GM18520 (cell line): Measurements from ENCODE around the gene S100A4.

Experiments
- ATAC-seq: cut with Tn5 transposase; IDR thresholded peaks from one replicate; pipeline ENCODE4 v1.9.1; 2021; ENCODE audit not compliant: unreplicated experiment

The S100A4 gene

DNA sequence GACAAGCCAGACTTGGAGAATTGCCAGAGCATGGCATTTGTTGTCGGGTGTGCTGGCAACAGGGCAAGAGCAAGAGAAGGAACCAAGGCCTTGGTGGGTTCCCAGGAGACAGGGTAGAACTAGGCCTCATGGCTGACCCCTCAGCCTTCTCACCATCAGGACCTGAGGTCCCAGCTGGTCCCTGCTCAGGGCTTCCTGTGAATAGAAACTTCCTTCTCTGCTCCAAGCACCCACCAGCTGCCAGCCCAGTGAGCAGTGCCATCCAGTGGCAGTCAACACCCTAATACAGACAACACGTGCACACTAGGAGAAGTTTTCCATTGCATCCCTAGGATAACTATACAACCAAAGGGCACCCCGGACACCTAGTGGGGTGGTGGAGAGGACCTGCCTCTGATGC, 32.6 kb downstream of the S100A4 start:
- no peak for ATAC-seq

DNA sequence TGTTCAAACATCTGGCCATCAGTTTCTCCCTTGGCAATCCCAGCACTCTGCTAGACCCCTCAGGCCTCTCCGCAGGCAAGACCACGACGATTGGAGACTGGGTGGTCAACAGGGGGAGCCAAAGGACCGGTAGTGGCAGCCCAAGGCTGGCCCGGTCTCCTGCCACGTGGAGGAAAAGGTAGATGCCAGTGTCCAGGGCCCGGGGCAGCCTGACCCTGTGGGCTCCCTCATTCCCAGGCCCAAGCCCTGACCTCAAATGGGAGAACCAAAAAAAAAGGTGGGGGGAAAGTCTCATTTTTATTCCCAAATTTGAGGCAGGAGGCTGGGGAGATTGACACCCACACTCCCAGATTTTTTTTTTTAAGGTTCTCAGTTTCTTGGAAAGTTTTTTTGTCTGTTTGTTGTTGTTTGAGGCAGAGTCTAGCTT, 34.6 kb downstream of the S100A4 start:
- ATAC-seq = no peak

DNA sequence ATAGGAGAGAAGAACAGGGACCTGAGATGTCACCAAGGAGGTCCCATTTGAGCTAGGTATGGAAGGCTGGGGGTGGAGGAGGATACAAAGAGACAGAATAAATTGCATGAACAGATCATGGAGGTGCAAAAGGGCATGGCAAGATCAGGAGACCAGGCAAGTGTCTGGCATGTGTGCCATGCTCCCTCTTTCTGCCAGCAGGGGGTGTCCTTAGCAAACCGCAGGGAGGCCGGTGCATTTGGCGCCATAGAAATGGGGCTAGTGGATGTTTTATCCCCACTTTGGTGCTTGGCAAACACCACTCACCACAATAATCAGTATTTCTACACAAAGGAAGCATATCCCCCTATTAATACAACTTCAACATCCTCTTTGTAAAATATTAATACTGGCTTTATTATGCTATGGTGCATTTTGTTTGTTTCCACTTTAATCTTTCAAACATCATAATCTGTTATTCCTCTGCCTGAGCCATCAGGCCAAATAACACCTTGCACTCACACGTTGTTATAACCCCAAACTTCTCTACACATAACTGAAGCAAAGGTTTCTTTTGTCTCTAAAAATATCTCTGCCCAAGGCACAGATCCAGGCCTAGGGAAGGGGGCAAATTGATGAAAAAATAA, 35.8 kb downstream of the S100A4 start:
- no peak for ATAC-seq

DNA sequence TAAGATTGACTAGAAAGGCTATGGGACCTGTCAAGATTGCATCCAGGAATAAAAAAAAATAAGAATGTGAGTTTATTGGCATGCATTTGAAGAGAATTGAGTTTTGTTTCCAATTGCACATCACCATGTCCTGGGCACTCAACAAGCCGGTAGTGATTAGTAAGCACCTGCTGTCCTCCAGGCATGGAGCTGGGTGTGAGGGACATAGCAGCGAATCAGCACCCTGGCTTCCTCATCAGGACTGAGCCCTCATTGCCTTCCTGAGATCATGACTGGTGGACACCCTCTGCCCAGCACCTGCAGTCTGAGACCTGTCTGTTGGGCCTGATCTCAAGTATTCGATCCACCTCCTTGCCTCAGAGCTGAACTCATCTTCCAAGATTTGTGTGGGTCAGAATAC, 36.6 kb downstream of the S100A4 start:
- no peak for ATAC-seq

DNA sequence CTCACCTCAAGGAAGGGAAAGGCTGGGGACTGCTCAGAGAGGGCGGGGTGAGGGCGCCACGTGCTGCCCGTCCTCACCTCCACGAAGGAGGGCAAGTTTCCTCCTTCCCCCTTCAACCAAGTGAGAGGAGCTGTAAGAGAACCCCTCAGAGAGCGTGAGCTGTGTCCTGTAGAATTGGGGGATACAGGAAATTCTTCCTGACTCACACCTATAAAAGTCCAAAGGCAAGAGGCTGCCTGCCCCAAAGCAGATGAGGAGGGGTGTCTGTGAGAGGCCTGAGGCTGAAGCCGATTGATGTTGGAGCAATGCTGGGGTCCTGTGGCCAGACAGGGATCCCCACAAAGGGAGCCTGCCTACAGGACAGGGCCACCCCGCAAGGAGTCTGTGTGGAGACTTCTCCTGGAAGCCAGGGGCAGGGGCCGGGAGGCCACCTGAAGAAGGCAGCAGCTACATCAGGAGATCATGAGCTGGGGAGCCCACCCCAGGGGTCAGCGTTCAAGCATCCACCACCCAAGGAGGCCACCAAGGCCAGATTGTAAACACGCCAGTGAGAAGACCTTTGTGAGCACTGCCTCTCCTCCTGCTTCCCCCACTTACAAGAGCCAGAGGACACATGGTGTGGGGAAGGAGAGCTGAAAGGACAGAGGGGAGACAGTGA, 37.6 kb downstream of the S100A4 start:
- ATAC-seq = no peak

DNA sequence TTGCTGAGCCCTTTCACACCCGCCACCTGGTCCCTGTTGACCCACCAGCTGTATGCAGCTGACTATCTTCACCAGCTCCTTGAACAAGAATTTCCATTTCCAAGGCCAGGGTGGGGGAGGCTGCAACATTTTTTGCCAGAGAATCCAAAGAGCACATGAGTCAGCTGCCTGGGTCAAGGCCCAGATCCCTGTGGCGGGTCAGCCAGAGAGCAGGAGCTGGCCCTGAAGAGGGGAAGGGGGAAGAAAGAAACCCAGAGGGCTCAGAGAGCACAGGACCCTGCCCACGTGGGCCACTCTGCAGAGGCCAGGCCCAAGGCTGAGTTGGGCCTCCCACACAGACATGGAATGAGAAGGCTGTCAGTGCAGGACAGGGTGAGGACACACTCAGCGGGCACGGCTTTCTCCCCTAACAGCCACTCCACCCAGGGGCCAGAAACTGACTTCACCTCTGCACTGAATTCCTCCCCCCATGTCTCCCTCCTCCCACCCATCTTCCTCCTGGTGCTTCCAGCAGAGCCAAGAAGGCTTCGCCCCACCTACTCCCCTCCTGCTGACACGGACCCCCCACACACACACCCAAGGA, 38.7 kb downstream of the S100A4 start:
- ATAC-seq = no peak

DNA sequence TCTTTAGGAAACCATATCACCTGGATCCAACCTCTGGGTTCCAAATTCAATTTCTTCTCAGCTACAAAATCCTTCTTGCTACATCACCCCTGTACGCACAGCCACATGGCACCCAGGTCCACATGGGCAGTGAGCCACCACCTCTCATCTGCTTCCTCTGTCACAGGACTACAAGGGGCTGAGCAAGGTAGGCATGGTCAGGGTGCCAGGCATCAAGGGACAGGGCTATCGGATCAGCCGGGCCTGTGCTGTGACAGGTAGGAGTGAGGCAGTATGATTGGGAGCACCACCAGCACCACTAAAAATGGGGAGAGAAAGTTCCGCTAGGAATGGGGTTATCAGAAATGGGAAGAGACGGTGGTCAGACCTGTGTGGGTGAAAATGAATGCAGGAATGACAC, 39.2 kb downstream of the S100A4 start:
- ATAC-seq = no peak

DNA sequence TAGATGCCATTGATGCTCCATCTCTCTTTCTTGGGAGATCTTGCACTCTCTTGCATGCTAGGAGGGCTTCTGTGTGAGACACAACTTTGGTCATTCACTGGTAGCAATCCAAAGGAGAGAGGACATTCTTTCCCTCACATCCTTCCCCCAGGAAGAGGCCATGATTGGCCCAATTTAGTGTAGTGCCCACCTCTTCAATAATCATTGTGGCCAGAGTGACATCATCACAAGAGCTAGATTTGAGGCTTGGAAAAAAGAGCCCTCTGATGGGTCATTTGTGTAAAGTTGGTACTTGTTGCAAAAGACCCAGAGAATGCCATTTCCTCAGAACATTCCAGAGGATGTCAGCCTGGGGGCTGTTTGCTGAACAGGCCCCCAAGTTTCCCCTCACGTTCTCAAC, 40.0 kb downstream of the S100A4 start:
- no peak for ATAC-seq

DNA sequence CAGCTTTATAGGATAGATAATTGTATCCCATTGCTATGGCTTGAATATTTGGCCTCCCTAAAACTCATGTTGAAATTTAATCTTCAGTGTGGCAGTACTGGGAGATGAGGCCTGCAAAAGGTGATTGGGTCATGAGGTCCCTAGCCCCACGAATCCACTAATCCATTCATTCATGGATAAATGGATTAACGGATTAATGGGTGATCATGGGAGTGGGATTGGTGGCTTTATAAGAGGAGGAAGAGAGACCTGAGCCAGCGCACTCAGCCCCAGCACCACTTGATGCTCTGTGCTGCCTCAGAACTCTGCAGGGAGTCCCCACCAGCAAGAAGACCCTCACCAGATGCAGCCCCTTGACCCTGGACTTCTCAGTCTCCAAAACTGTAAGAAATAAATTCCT, 41.8 kb downstream of the S100A4 start:
- ATAC-seq = no peak

DNA sequence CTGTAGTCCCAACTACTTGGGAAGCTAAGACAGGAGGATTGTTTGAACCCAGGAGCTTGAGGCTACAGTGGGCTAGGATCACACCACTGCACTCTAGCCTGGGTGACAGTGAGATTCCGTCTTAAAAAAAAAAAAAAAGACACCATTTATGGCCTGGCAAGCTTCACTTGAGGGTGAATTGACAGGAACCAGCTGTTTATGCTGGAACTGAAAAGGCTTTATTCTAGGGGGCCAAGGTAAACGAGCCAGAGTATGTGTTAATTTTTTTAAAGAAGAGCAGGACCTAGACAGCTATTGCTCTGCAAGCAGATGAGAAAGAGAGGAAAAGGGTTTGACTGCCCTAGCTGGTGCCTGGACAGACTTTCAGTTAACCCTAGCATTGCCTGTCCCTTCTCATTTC, 46.9 kb downstream of the S100A4 start:
- ATAC-seq = no peak

DNA sequence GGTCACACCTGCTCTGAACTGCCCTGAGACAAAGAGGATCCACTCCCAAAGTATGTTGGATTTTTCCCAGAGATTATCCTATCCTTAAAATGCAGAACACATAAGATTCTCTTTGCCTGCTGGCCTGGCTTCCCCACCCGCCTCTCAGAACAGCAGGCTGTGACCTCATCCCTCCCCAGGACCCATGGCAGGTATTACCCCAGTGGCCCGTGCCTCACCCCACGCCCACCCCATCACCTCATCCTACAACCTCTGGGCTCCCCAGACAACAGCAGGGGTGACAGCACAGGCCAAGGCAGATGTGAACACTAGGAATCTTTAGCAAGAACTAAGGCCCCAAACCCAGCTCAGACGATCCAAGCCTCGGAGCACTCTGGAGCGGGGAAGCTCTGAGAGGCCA, 50.1 kb downstream of the S100A4 start:
- ATAC-seq = no peak

DNA sequence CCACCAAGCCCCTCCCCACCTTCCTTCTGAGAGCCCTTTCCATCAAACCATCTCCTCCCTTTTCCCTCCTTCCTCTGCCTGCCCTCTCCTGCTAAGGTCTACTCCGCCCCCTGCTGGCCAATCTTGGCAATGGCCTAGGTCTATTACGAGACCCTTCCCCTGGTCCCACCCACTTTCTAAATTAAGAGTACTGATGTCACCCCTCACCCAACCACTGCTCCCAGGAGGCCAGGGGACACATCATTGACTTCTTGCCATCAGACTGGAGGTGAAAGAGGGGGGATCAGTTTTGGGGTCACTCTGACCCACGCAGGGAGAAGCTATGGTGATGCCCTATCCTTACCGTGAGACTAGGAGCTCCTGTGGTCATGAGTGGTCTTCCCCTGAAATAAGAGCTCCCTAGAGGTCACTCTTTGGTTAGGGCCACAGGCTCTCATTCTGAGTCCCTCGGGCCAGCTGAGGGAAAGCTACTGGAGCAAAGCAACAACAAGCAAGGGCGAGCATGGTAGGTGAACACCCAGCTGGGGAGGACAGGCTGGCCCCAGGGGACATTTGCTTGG, 50.5 kb downstream of the S100A4 start:
- ATAC-seq = no peak
